DND-41 (cell line): ENCODE results near the gene ASIC4.

Experiments
- ATAC-seq: fragments of 200-7000 bp; cut with Tn5 transposase; 3 replicates; pipeline ENCODE4 v1.9.1; 2021; ENCODE audit warnings: low read depth; ENCODE audit not compliant: insufficient read depth
- DNase-seq: peaks from one replicate; pipeline ENCODE4 v3.0.0-alpha.2; 2020
- H2AFZ ChIP-seq: 2 replicates; pipeline ENCODE4 v1.6.0; 2012; ENCODE audit warnings: low read depth, low read length
- H3K27ac ChIP-seq: 2 replicates; pipeline ENCODE4 v1.5.1; 2012; ENCODE audit warnings: low read length, inconsistent platforms
- H3K27me3 ChIP-seq: fragments of 200-600 bp; sonication (generic); 2 replicates; pipeline ENCODE4 v1.6.0; 2012; ENCODE audit warnings: low read length, mild to moderate bottlenecking, inconsistent platforms; ENCODE audit not compliant: insufficient read depth, poor library complexity
- H3K36me3 ChIP-seq: 2 replicates; pipeline ENCODE4 v1.5.1; 2012; ENCODE audit warnings: low read length, inconsistent platforms; ENCODE audit not compliant: insufficient read depth
- H3K4me1 ChIP-seq: 2 replicates; pipeline ENCODE4 v1.5.1; 2012; ENCODE audit warnings: mild to moderate bottlenecking, low read length; ENCODE audit not compliant: insufficient read depth
- H3K4me2 ChIP-seq: 2 replicates; pipeline ENCODE4 v1.6.0; 2012; ENCODE audit warnings: mild to moderate bottlenecking, moderate library complexity, low read length, inconsistent platforms; ENCODE audit not compliant: insufficient read depth
- H3K4me3 ChIP-seq, 2 experiments: fragments of 200-600 bp in 1 of 2; shearing (Covaris generic) in 1 of 2; 2 replicates each; pipeline ENCODE4 v1.5.1; 2012 to 2016; ENCODE audit warnings: inconsistent platforms in 2 of 2, low read length in 2 of 2, mild to moderate bottlenecking in 2 of 2, low read depth in 1 of 2, moderate library complexity in 1 of 2
- H3K79me2 ChIP-seq: 2 replicates; pipeline ENCODE4 v1.6.0; 2012; ENCODE audit warnings: low read length, inconsistent platforms; ENCODE audit not compliant: insufficient read depth
- H3K9ac ChIP-seq: 2 replicates; pipeline ENCODE4 v1.6.0; 2012; ENCODE audit warnings: low read depth, mild to moderate bottlenecking, inconsistent platforms, low read length, moderate library complexity
- H3K9me3 ChIP-seq: 2 replicates; pipeline ENCODE4 v1.5.1; 2012; ENCODE audit warnings: low read length, moderate library complexity, mild to moderate bottlenecking, inconsistent platforms; ENCODE audit not compliant: insufficient read depth, severe bottlenecking
- H4K20me1 ChIP-seq: 2 replicates; pipeline ENCODE4 v1.6.0; 2012; ENCODE audit warnings: low read length; ENCODE audit not compliant: insufficient read depth
- CTCF ChIP-seq: IDR thresholded peaks from 2 replicates; pipeline ENCODE4 v1.5.1; 2012; ENCODE audit warnings: borderline replicate concordance, low read length, moderate library complexity, mild to moderate bottlenecking; ENCODE audit not compliant: poor library complexity, severe bottlenecking; ENCODE audit errors: extremely low read depth
- EZH2 ChIP-seq: IDR thresholded peaks from 3 replicates; pipeline ENCODE4 v1.6.1; 2012; ENCODE audit warnings: borderline replicate concordance, low read depth, mild to moderate bottlenecking, moderate library complexity, low read length, inconsistent platforms; ENCODE audit not compliant: severe bottlenecking

ASIC4 gene

GRCh38 chr2:219502618-219503017 lies 11.7 kb upstream of the ASIC4 start:
- Histone ChIP-seq H3K9ac (no peak overlapping the region), H3K4me3 (no peak overlapping the region), H4K20me1 (no peaks in the 10 kb centered on the region), H3K9me3 (no peaks in the 10 kb centered on the region), H3K4me2 (no peak overlapping the region), H3K36me3 (peaks cover 25% of the 10 kb centered on the region), H3K27me3 (no peaks in the 10 kb centered on the region), H2AFZ (no peak overlapping the region), H3K4me1 (peaks cover 23% of the 10 kb centered on the region), H3K79me2 (peaks cover 7% of the 10 kb centered on the region; the same call in 1 of the 2 replicates), H3K27ac (no peak overlapping the region)
- DNase-seq (no peak), ATAC-seq (no peak)
- TF ChIP-seq EZH2 (no peak), CTCF (no peak)

GRCh38 chr2:219505585-219505984 lies 8.7 kb upstream of the ASIC4 start:
- H3K27ac ChIP-seq: no peak overlapping the region
- H2AFZ ChIP-seq: no peak overlapping the region
- no peak overlapping the region for H3K9ac ChIP-seq
- H3K4me3 ChIP-seq: no peak overlapping the region
- ATAC-seq (no peak), DNase-seq (no peak)
- no peaks in the 10 kb centered on the region for H4K20me1 ChIP-seq
- H3K27me3 ChIP-seq: no peaks in the 10 kb centered on the region
- H3K79me2 ChIP-seq: no peaks in the 10 kb centered on the region
- H3K36me3 ChIP-seq: peaks cover 25% of the 10 kb centered on the region
- no peak for TF ChIP-seq CTCF
- no peak for TF ChIP-seq EZH2
- H3K9me3 ChIP-seq: no peaks in the 10 kb centered on the region
- peaks cover 5% of the 10 kb centered on the region; the same call in 1 of the 2 replicates for H3K4me1 ChIP-seq
- H3K4me2 ChIP-seq: no peak overlapping the region

- Histone ChIP-seq H3K4me2 (no peak overlapping the region), H3K36me3 (peaks cover 25% of the 10 kb centered on the region), H3K27ac (no peak overlapping the region), H2AFZ (no peak overlapping the region), H3K27me3 (no peaks in the 10 kb centered on the region), H4K20me1 (no peaks in the 10 kb centered on the region), H3K9ac (no peak overlapping the region), H3K79me2 (no peaks in the 10 kb centered on the region), H3K9me3 (no peaks in the 10 kb centered on the region), H3K4me1 (peaks cover 5% of the 10 kb centered on the region; the same call in 1 of the 2 replicates), H3K4me3 (no peak overlapping the region)
- no peak for ATAC-seq
- TF ChIP-seq CTCF: no peak
- TF ChIP-seq EZH2: no peak
- DNase-seq: no peak
Measured at GRCh38 chr2:219506153-219506801, 8.0 kb upstream of the ASIC4 start.
